Sigmoid colon (tissue), 4 donors: Measurements from ENCODE around the gene GPR4.

ENCODE experiments used
- CTCF ChIP-seq, 4 experiments: fragments of 450-650 bp in 3 of 4; fragments of 200-600 bp in 1 of 4; IDR thresholded peaks; one replicate each; pipeline ENCODE4 v1.5.1; 2016 to 2019; ENCODE audit warnings: antibody characterized with exemption in 4 of 4, mild to moderate bottlenecking in 3 of 4, moderate library complexity in 2 of 4
- EP300 ChIP-seq, 4 donors: sonication (generic); formaldehyde crosslinking; IDR thresholded peaks; one replicate each; pipeline ENCODE4 v1.6.1; 2017; ENCODE audit warnings: antibody characterized with exemption in 4 of 4
- POLR2A ChIP-seq, 2 donors: fragments of 450-650 bp; IDR thresholded peaks; one replicate each; pipeline ENCODE4 v1.6.1; 2016; ENCODE audit warnings: antibody characterized with exemption in 2 of 2, mild to moderate bottlenecking in 2 of 2, moderate library complexity in 2 of 2
- POLR2AphosphoS5 ChIP-seq, 4 donors: sonication (generic); formaldehyde crosslinking; IDR thresholded peaks; one replicate each; pipeline ENCODE4 v1.6.1; 2017; ENCODE audit warnings: antibody characterized with exemption in 4 of 4

- no peak for TF ChIP-seq CTCF (IDR thresholded peaks at IDR 0.05)
- TF ChIP-seq POLR2A (IDR thresholded peaks at IDR 0.05) = no peak
- no peak for TF ChIP-seq POLR2AphosphoS5 (IDR thresholded peaks at IDR 0.05)
- no peak for TF ChIP-seq EP300 (IDR thresholded peaks at IDR 0.05)
Measured at GRCh38 chr19:45616704-45617017, 14.6 kb upstream of the GPR4 start.
